WTC11 (cell line): ENCODE data around the gene LDLRAD4. TPM values are rescaled to one million over a fixed set of nuclear protein-coding genes. Genes with fewer than 3 reads are reported as not detected.
A peak's percentile ranks its signal among the peaks of the same experiment; 100 is the strongest.

Experiments used
- ATAC-seq: fragments of 200-7000 bp; cut with Tn5 transposase; 2 replicates; pipeline ENCODE4 v1.10.0; 2021; ENCODE audit warnings: mild to moderate bottlenecking, moderate library complexity
- CTCF ChIA-PET: fragments of 300-600 bp; sonication (Branson Sonifier 250); formaldehyde crosslinking; loops from one replicate; lab custom pipeline; 2021; ENCODE audit warnings: antibody characterized with exemption; lab: Charles Lee
- POLR2A ChIA-PET: fragments of 350-600 bp; sonication (Branson Sonifier 250); formaldehyde crosslinking; loops from one replicate; lab custom pipeline; 2021; ENCODE audit warnings: antibody characterized with exemption; lab: Charles Lee
- DNase-seq: peaks from one replicate; pipeline ENCODE4 v3.0.0; 2021; ENCODE audit warnings: low spot score
- H3K27ac Mint-ChIP-seq: 2 replicates; pipeline ENCODE4 v1.8.0; 2021; ENCODE audit warnings: mixed read lengths
- H3K27me3 Mint-ChIP-seq: 2 replicates; pipeline ENCODE4 v1.8.0; 2021; ENCODE audit warnings: low read depth, mild to moderate bottlenecking, moderate library complexity, mixed read lengths
- H3K36me3 Mint-ChIP-seq: 2 replicates; pipeline ENCODE4 v1.8.0; 2021; ENCODE audit warnings: mixed read lengths
- H3K4me1 Mint-ChIP-seq: 2 replicates; pipeline ENCODE4 v1.8.0; 2022; ENCODE audit warnings: mixed read lengths
- H3K4me3 Mint-ChIP-seq: 2 replicates; pipeline ENCODE4 v1.8.0; 2021; ENCODE audit warnings: mild to moderate bottlenecking, moderate library complexity, mixed read lengths
- H3K9me3 Mint-ChIP-seq: 2 replicates; pipeline ENCODE4 v1.8.0; 2021; ENCODE audit warnings: mixed read lengths
- AR ChIP-seq: fragments of 250-450 bp; sonication (Bioruptor Pico); IDR thresholded peaks from 2 replicates; pipeline ENCODE4 v1.9.0; 2021; ENCODE audit warnings: mild to moderate bottlenecking
- ATF3 ChIP-seq: sonication (generic); formaldehyde crosslinking; conservative IDR thresholded peaks from 2 replicates; pipeline ENCODE4 v1.8.1; 2022; ENCODE audit warnings: mild to moderate bottlenecking, missing genetic modification reagents
- CBFB ChIP-seq: sonication (generic); formaldehyde crosslinking; IDR thresholded peaks from 2 replicates; pipeline ENCODE4 v1.8.1; 2022; ENCODE audit warnings: mild to moderate bottlenecking, low read depth, missing genetic modification reagents
- CDX4 ChIP-seq: fragments of 250-450 bp; sonication (Bioruptor Pico); IDR thresholded peaks from 2 replicates; pipeline ENCODE4 v1.9.0; 2021; ENCODE audit warnings: moderate library complexity, mild to moderate bottlenecking, inconsistent platforms, borderline replicate concordance
- ELF4 ChIP-seq: sonication (generic); formaldehyde crosslinking; IDR thresholded peaks from 2 replicates; pipeline ENCODE4 v1.8.1; 2022; ENCODE audit warnings: low read depth, mild to moderate bottlenecking, moderate library complexity, missing genetic modification reagents
- EMX1 ChIP-seq: fragments of 250-450 bp; sonication (Bioruptor Pico); IDR thresholded peaks from 2 replicates; pipeline ENCODE4 v1.8.0; 2021; ENCODE audit warnings: mild to moderate bottlenecking
- ERG ChIP-seq: fragments of 250-450 bp; sonication (Bioruptor Pico); IDR thresholded peaks from 2 replicates; pipeline ENCODE4 v1.8.0; 2021; ENCODE audit warnings: mild to moderate bottlenecking
- GABPB1 ChIP-seq: sonication (generic); formaldehyde crosslinking; IDR thresholded peaks from 2 replicates; pipeline ENCODE4 v1.8.1; 2023; ENCODE audit warnings: mild to moderate bottlenecking, missing genetic modification reagents
- MLX ChIP-seq: sonication (generic); formaldehyde crosslinking; IDR thresholded peaks from 2 replicates; pipeline ENCODE4 v1.8.1; 2023; ENCODE audit warnings: mild to moderate bottlenecking, missing genetic modification reagents, moderate library complexity
- OVOL2 ChIP-seq: fragments of 250-450 bp; sonication (Bioruptor Pico); IDR thresholded peaks from 2 replicates; pipeline ENCODE4 v1.9.0; 2021; ENCODE audit warnings: mild to moderate bottlenecking, borderline replicate concordance
- PRDM15 ChIP-seq: sonication (generic); formaldehyde crosslinking; IDR thresholded peaks from 2 replicates; pipeline ENCODE4 v1.8.0; 2022; ENCODE audit warnings: missing genetic modification reagents
- SMAD4 ChIP-seq: sonication (generic); formaldehyde crosslinking; IDR thresholded peaks from 2 replicates; pipeline ENCODE4 v1.8.0; 2022; ENCODE audit warnings: mild to moderate bottlenecking, missing genetic modification reagents
- SOX15 ChIP-seq: fragments of 250-450 bp; sonication (Bioruptor Pico); IDR thresholded peaks from 2 replicates; pipeline ENCODE4 v1.9.0; 2021; ENCODE audit warnings: mild to moderate bottlenecking
- TCF7 ChIP-seq: sonication (generic); formaldehyde crosslinking; IDR thresholded peaks from 2 replicates; pipeline ENCODE4 v1.8.0; 2022; ENCODE audit warnings: mild to moderate bottlenecking, low read depth, missing genetic modification reagents, moderate library complexity
- TEAD1 ChIP-seq: sonication (generic); formaldehyde crosslinking; IDR thresholded peaks from 2 replicates; pipeline ENCODE4 v1.8.0; 2022; ENCODE audit warnings: mild to moderate bottlenecking, missing genetic modification reagents
- TEAD4 ChIP-seq: sonication (generic); formaldehyde crosslinking; IDR thresholded peaks from 2 replicates; pipeline ENCODE4 v1.8.0; 2022; ENCODE audit warnings: mild to moderate bottlenecking, missing genetic modification reagents
- USF1 ChIP-seq: sonication (generic); formaldehyde crosslinking; IDR thresholded peaks from 2 replicates; pipeline ENCODE4 v1.8.0; 2022; ENCODE audit warnings: mild to moderate bottlenecking, missing genetic modification reagents
- ZBTB43 ChIP-seq: sonication (generic); formaldehyde crosslinking; IDR thresholded peaks from 2 replicates; pipeline ENCODE4 v1.8.1; 2023; ENCODE audit warnings: mild to moderate bottlenecking, missing genetic modification reagents
- ZMAT4 ChIP-seq: fragments of 250-450 bp; sonication (Bioruptor Pico); IDR thresholded peaks from 2 replicates; pipeline ENCODE4 v1.9.0; 2021; ENCODE audit warnings: mild to moderate bottlenecking
- ZNF423 ChIP-seq: fragments of 250-450 bp; sonication (Bioruptor Pico); IDR thresholded peaks from 2 replicates; pipeline ENCODE4 v2.1.2; 2022; ENCODE audit warnings: mild to moderate bottlenecking, moderate library complexity
- total RNA-seq: library from RNA; stranded (reverse); gene quantifications from 3 replicates; pipeline ENCODE4 v1.2.3, GENCODE V29; 2021

The LDLRAD4 gene
- total RNA-seq, 1 experiment from 2014 or later = 6.2 TPM

GRCh38 chr18:13453714-13454113 is 235.2 kb downstream of the LDLRAD4 start:
- no peaks in the 10 kb centered on the region; the same call in 1 of the 2 replicates for H3K27me3 Mint-ChIP-seq
- peaks cover 48% of the 10 kb centered on the region for H3K4me1 Mint-ChIP-seq
- no peaks in the 10 kb centered on the region for H3K36me3 Mint-ChIP-seq
- TF ChIP-seq CDX4 (CRISPR knock-in tag) (no peak), ATF3 (no peak), EMX1 (CRISPR knock-in tag) (no peak), ZNF423 (no peak), ZBTB43 (CRISPR knock-in tag) (no peak), OVOL2 (CRISPR knock-in tag) (no peak), SOX15 (CRISPR knock-in tag) (no peak), ZMAT4 (no peak), TEAD4 (no peak), USF1 (CRISPR knock-in tag) (no peak), ELF4 (CRISPR knock-in tag) (no peak), SMAD4 (CRISPR knock-in tag) (no peak)
- ATAC-seq (no peak), DNase-seq (no peak)
- ChIA-PET CTCF (no interaction called here), POLR2A (no interaction called here)
- no peak overlapping the region for H3K27ac Mint-ChIP-seq
- H3K9me3 Mint-ChIP-seq = peaks cover 8% of the 10 kb centered on the region; the same call in 1 of the 2 replicates
- H3K4me3 Mint-ChIP-seq = no peak overlapping the region

- Mint-ChIP-seq H3K27ac (peak overlapping the region; percentile 2), H3K36me3 (no peaks in the 10 kb centered on the region), H3K27me3 (no peaks in the 10 kb centered on the region; the same call in 1 of the 2 replicates), H3K4me1 (peaks cover 46% of the 10 kb centered on the region), H3K4me3 (no peak overlapping the region), H3K9me3 (peaks cover 8% of the 10 kb centered on the region; the same call in 1 of the 2 replicates)
- ATAC-seq = no peak
- ChIA-PET CTCF (no interaction called here), POLR2A (no interaction called here)
- DNase-seq = no peak
- TF ChIP-seq TEAD1 (CRISPR knock-in tag) (no peak), AR (CRISPR knock-in tag) (no peak), CBFB (CRISPR knock-in tag) (no peak), GABPB1 (no peak), TCF7 (CRISPR knock-in tag) (no peak), ERG (no peak), MLX (CRISPR knock-in tag) (no peak), PRDM15 (CRISPR knock-in tag) (no peak)
These were observed 236.0 kb downstream of the LDLRAD4 start for GRCh38 chr18:13454363-13455150.
